ENCODE results near the gene PHPT1.
"Not testable (repeated sequence)": the region's sequence is repeated elsewhere in the genome, so short reads cannot be mapped to it uniquely, and the experiment has no call there.

Gene PHPT1

GRCh38 chr9:136865768-136866103, 16.5 kb downstream of the PHPT1 start:
- H3K4me3 ChIP-seq (ENCODE audit: low read depth, low read length): peak overlapping the region; percentile 80
- TF ChIP-seq CTCF (IDR thresholded peaks at IDR 0.05; ENCODE audit: low read depth, low read length, missing control alignments): no peak
- in situ Hi-C loops (cut with HindIII; ENCODE audit: low sequenced_read_pairs): no loop called here
- no peak for DNase-seq (ENCODE audit: low read depth)

- DNase-seq (ENCODE audit: low read depth); in situ Hi-C loops (cut with HindIII; ENCODE audit: low sequenced_read_pairs): not testable (repeated sequence)
- peak overlapping the region; percentile 80 for H3K4me3 ChIP-seq (ENCODE audit: low read depth, low read length)
Measured at GRCh38 chr9:136866898-136867421, 17.8 kb downstream of the PHPT1 start.

GRCh38 chr9:136867480-136867879, 18.3 kb downstream of the PHPT1 start:
- H3K4me3 ChIP-seq (ENCODE audit: low read depth, low read length): no peak overlapping the region
- TF ChIP-seq CTCF (IDR thresholded peaks at IDR 0.05; ENCODE audit: low read depth, low read length, missing control alignments): no peak
- in situ Hi-C loops (cut with HindIII; ENCODE audit: low sequenced_read_pairs): no loop called here
- DNase-seq (ENCODE audit: low read depth): no peak

GRCh38 chr9:136867917-136868316, 18.7 kb downstream of the PHPT1 start:
- no peak for TF ChIP-seq CTCF (IDR thresholded peaks at IDR 0.05; ENCODE audit: low read depth, low read length, missing control alignments)
- no peak overlapping the region for H3K4me3 ChIP-seq (ENCODE audit: low read depth, low read length)
- in situ Hi-C loops (cut with HindIII; ENCODE audit: low sequenced_read_pairs): no loop called here
- no peak for DNase-seq (ENCODE audit: low read depth)

- no peak overlapping the region for H3K4me3 ChIP-seq (ENCODE audit: low read depth, low read length)
- TF ChIP-seq CTCF (IDR thresholded peaks at IDR 0.05; ENCODE audit: low read depth, low read length, missing control alignments): no peak
- in situ Hi-C loops (cut with HindIII; ENCODE audit: low sequenced_read_pairs): no loop called here
- no peak for DNase-seq (ENCODE audit: low read depth)
Measured at GRCh38 chr9:136868644-136869043, 19.4 kb downstream of the PHPT1 start.

GRCh38 chr9:136869611-136870010, 20.4 kb downstream of the PHPT1 start:
- DNase-seq (ENCODE audit: low read depth); in situ Hi-C loops (cut with HindIII; ENCODE audit: low sequenced_read_pairs); H3K4me3 ChIP-seq (ENCODE audit: low read depth, low read length): not testable (repeated sequence)

GRCh38 chr9:136875155-136875554, 25.9 kb downstream of the PHPT1 start:
- TF ChIP-seq CTCF (IDR thresholded peaks at IDR 0.05; ENCODE audit: low read depth, low read length, missing control alignments): no peak
- no peak overlapping the region for H3K4me3 ChIP-seq (ENCODE audit: low read depth, low read length)
- no peak for DNase-seq (ENCODE audit: low read depth)
- in situ Hi-C loops (cut with HindIII; ENCODE audit: low sequenced_read_pairs): no loop called here

- no peak overlapping the region for H3K4me3 ChIP-seq (ENCODE audit: low read depth, low read length)
- DNase-seq (ENCODE audit: low read depth): no peak
- in situ Hi-C loops (cut with HindIII; ENCODE audit: low sequenced_read_pairs): no loop called here
- no peak for TF ChIP-seq CTCF (IDR thresholded peaks at IDR 0.05; ENCODE audit: low read depth, low read length, missing control alignments)
Measured at GRCh38 chr9:136876476-136876875, 27.3 kb downstream of the PHPT1 start.
